KG1 (cell line): Measurements from ENCODE around the gene PTEN.
"Not testable (repeated sequence)": the region's sequence is repeated elsewhere in the genome, so short reads cannot be mapped to it uniquely, and the experiment has no call there.

ENCODE experiments used
- DNase-seq: peaks from one replicate; lab custom pipeline; 2025; lab: John Stamatoyannopoulos, UW

Gene PTEN

GRCh38 chr10:87845624-87845998, 17.8 kb upstream of the PTEN start:
- no peak for DNase-seq

- no peak for DNase-seq
Measured at GRCh38 chr10:87846023-87846422, 17.4 kb upstream of the PTEN start.

GRCh38 chr10:87846711-87847110, 16.7 kb upstream of the PTEN start:
- DNase-seq = not testable (repeated sequence)

GRCh38 chr10:87847550-87847949, 15.9 kb upstream of the PTEN start:
- no peak for DNase-seq

- no peak for DNase-seq
Measured at GRCh38 chr10:87849001-87849400, 14.4 kb upstream of the PTEN start.

- DNase-seq = peak; percentile 56
Measured at GRCh38 chr10:87850742-87851205, 12.7 kb upstream of the PTEN start.

- no peak for DNase-seq
Measured at GRCh38 chr10:87852089-87852488, 11.3 kb upstream of the PTEN start.

- DNase-seq = not testable (repeated sequence)
Measured at GRCh38 chr10:87855247-87855646, 8.2 kb upstream of the PTEN start.

- not testable (repeated sequence) for DNase-seq
Measured at GRCh38 chr10:87855665-87856064, 7.8 kb upstream of the PTEN start.

GRCh38 chr10:87860156-87860795, 3.1 kb upstream of the PTEN start:
- DNase-seq = peak; percentile 64

- DNase-seq = peak; percentile 51
Measured at GRCh38 chr10:87860816-87861403, 2.5 kb upstream of the PTEN start.

- DNase-seq = peak; percentile 73
Measured at GRCh38 chr10:87861566-87861952, 1.9 kb upstream of the PTEN start.

- DNase-seq = peak; percentile 98
Measured at GRCh38 chr10:87861953-87862678, 1.3 kb upstream of the PTEN start.

- DNase-seq = no peak
Measured at GRCh38 chr10:87862679-87863052, 759 bp upstream of the PTEN start.

GRCh38 chr10:87863951-87864495, 598 bp downstream of the PTEN start:
- not testable (repeated sequence) for DNase-seq

GRCh38 chr10:87864496-87865059, 1.2 kb downstream of the PTEN start:
- DNase-seq = no peak

- peak; percentile 60 for DNase-seq
Measured at GRCh38 chr10:87865241-87865881, 1.9 kb downstream of the PTEN start.

- peak; percentile 32 for DNase-seq
Measured at GRCh38 chr10:87866412-87866974, 3.1 kb downstream of the PTEN start.

GRCh38 chr10:87867453-87867852, 4.0 kb downstream of the PTEN start:
- DNase-seq = peak; percentile 51

GRCh38 chr10:87868277-87868676, 4.9 kb downstream of the PTEN start:
- DNase-seq = no peak

- not testable (repeated sequence) for DNase-seq
Measured at GRCh38 chr10:87869139-87869538, 5.7 kb downstream of the PTEN start.
